ENCODE data around the gene NFAM1. TPM values are rescaled to one million over a fixed set of nuclear protein-coding genes. Genes with fewer than 3 reads are reported as not detected.

NFAM1 gene
- total and polyA plus RNA-seq, 5 donors = 1.0 to 4.9 (median 2.8) TPM

GRCh38 chr22:42376711-42377554, 55.3 kb downstream of the NFAM1 start:
- H3K27ac ChIP-seq (ENCODE audit: low read length) = no peak overlapping the region
- ATAC-seq = peak; percentile 84 to 90
- 29% methylated on average over 12 of the region's 12 CpGs for WGBS
- H3K27me3 ChIP-seq (ENCODE audit: control insufficient read depth, insufficient read depth) = no peaks in the 10 kb centered on the region
- H3K9me3 ChIP-seq (ENCODE audit: control insufficient read depth, low read length) = no peaks in the 10 kb centered on the region
- no peaks in the 10 kb centered on the region for H3K4me1 ChIP-seq (ENCODE audit: control insufficient read depth, insufficient read depth, low read length)
- no peak overlapping the region for H3K4me3 ChIP-seq (ENCODE audit: low read length)
- intact Hi-C loops (cut with DNase I) = no loop called here
- peak; percentile 86 to 92 (median 92) for DNase-seq

GRCh38 chr22:42375982-42376381, 56.2 kb downstream of the NFAM1 start:
- intact Hi-C loops (cut with DNase I) = no loop called here
- peak; percentile 56 to 68 for ATAC-seq
- no peaks in the 10 kb centered on the region for H3K4me1 ChIP-seq (ENCODE audit: control insufficient read depth, insufficient read depth, low read length)
- 72% methylated on average over 5 of the region's 5 CpGs for WGBS
- H3K27ac ChIP-seq (ENCODE audit: low read length) = no peak overlapping the region
- H3K27me3 ChIP-seq (ENCODE audit: control insufficient read depth, insufficient read depth) = no peaks in the 10 kb centered on the region
- H3K4me3 ChIP-seq (ENCODE audit: low read length) = no peak overlapping the region
- H3K9me3 ChIP-seq (ENCODE audit: control insufficient read depth, low read length) = no peaks in the 10 kb centered on the region
- DNase-seq = peak in 2 of 3 donors; percentile 59 to 80

GRCh38 chr22:42372976-42373375, 59.2 kb downstream of the NFAM1 start:
- DNase-seq = no peak
- H3K27ac ChIP-seq (ENCODE audit: low read length) = no peak overlapping the region
- intact Hi-C loops (cut with DNase I) = no loop called here
- no peaks in the 10 kb centered on the region for H3K4me1 ChIP-seq (ENCODE audit: control insufficient read depth, insufficient read depth, low read length)
- H3K27me3 ChIP-seq (ENCODE audit: control insufficient read depth, insufficient read depth) = no peaks in the 10 kb centered on the region
- 86% methylated on average over 7 of the region's 7 CpGs for WGBS
- no peak for ATAC-seq
- H3K4me3 ChIP-seq (ENCODE audit: low read length) = no peak overlapping the region
- H3K9me3 ChIP-seq (ENCODE audit: control insufficient read depth, low read length) = no peaks in the 10 kb centered on the region

- Histone ChIP-seq H3K9me3 (ENCODE audit: control insufficient read depth, low read length) (no peaks in the 10 kb centered on the region), H3K27ac (ENCODE audit: low read length) (no peak overlapping the region), H3K4me3 (ENCODE audit: low read length) (no peak overlapping the region), H3K27me3 (ENCODE audit: control insufficient read depth, insufficient read depth) (no peaks in the 10 kb centered on the region), H3K4me1 (ENCODE audit: control insufficient read depth, insufficient read depth, low read length) (no peaks in the 10 kb centered on the region)
- ATAC-seq (no peak), DNase-seq (no peak)
- intact Hi-C loops (cut with DNase I) = no loop called here
- 51% methylated on average over 3 of the region's 3 CpGs for WGBS
These were observed 60.7 kb downstream of the NFAM1 start for GRCh38 chr22:42371501-42371900.

- Histone ChIP-seq H3K4me3 (ENCODE audit: low read length) (no peak overlapping the region), H3K9me3 (ENCODE audit: control insufficient read depth, low read length) (no peaks in the 10 kb centered on the region), H3K27me3 (ENCODE audit: control insufficient read depth, insufficient read depth) (no peaks in the 10 kb centered on the region), H3K27ac (ENCODE audit: low read length) (no peak overlapping the region), H3K4me1 (ENCODE audit: control insufficient read depth, insufficient read depth, low read length) (no peaks in the 10 kb centered on the region)
- DNase-seq (peak in 1 of 3 donors; percentile 7), ATAC-seq (no peak)
- WGBS = 71% methylated on average over 4 of the region's 4 CpGs
- intact Hi-C loops (cut with DNase I) = no loop called here
These were observed 61.1 kb downstream of the NFAM1 start for GRCh38 chr22:42371099-42371498.

GRCh38 chr22:42369250-42370041, 62.8 kb downstream of the NFAM1 start:
- H3K27ac ChIP-seq (ENCODE audit: low read length) = peak overlapping the region; percentile 59
- intact Hi-C loops (cut with DNase I) = no loop called here
- WGBS = 6% methylated on average over 42 of the region's 42 CpGs
- no peaks in the 10 kb centered on the region for H3K4me1 ChIP-seq (ENCODE audit: control insufficient read depth, insufficient read depth, low read length)
- peak overlapping the region; percentile 37 for H3K4me3 ChIP-seq (ENCODE audit: low read length)
- H3K27me3 ChIP-seq (ENCODE audit: control insufficient read depth, insufficient read depth) = no peaks in the 10 kb centered on the region
- peak; percentile 93 to 97 (median 96) for DNase-seq
- H3K9me3 ChIP-seq (ENCODE audit: control insufficient read depth, low read length) = no peaks in the 10 kb centered on the region
- ATAC-seq = peak; percentile 97

GRCh38 chr22:42368379-42369249, 63.6 kb downstream of the NFAM1 start:
- intact Hi-C loops (cut with DNase I) = no loop called here
- peak in 2 of 3 donors; percentile 52 to 74 for DNase-seq
- ATAC-seq = peak in 1 of 2 donors; percentile 2
- 2% methylated on average over 86 of the region's 86 CpGs for WGBS
- no peak overlapping the region for H3K27ac ChIP-seq (ENCODE audit: low read length)
- H3K9me3 ChIP-seq (ENCODE audit: control insufficient read depth, low read length) = no peaks in the 10 kb centered on the region
- H3K27me3 ChIP-seq (ENCODE audit: control insufficient read depth, insufficient read depth) = no peaks in the 10 kb centered on the region
- peak overlapping the region; percentile 37 for H3K4me3 ChIP-seq (ENCODE audit: low read length)
- H3K4me1 ChIP-seq (ENCODE audit: control insufficient read depth, insufficient read depth, low read length) = no peaks in the 10 kb centered on the region

- peak overlapping the region; percentile 37 for H3K4me3 ChIP-seq (ENCODE audit: low read length)
- DNase-seq (peak; percentile 40 to 77 (median 76)), ATAC-seq (no peak)
- H3K27ac ChIP-seq (ENCODE audit: low read length) = no peak overlapping the region
- WGBS = 17% methylated on average over 11 of the region's 11 CpGs
- intact Hi-C loops (cut with DNase I) = no loop called here
- H3K27me3 ChIP-seq (ENCODE audit: control insufficient read depth, insufficient read depth) = no peaks in the 10 kb centered on the region
- H3K9me3 ChIP-seq (ENCODE audit: control insufficient read depth, low read length) = no peaks in the 10 kb centered on the region
- H3K4me1 ChIP-seq (ENCODE audit: control insufficient read depth, insufficient read depth, low read length) = no peaks in the 10 kb centered on the region
These were observed 64.2 kb downstream of the NFAM1 start for GRCh38 chr22:42367980-42368378.

- no peak overlapping the region for H3K4me3 ChIP-seq (ENCODE audit: low read length)
- no peaks in the 10 kb centered on the region for H3K9me3 ChIP-seq (ENCODE audit: control insufficient read depth, low read length)
- 67% methylated on average over 8 of the region's 8 CpGs for WGBS
- peak; percentile 44 to 80 (median 78) for DNase-seq
- intact Hi-C loops (cut with DNase I) = no loop called here
- no peaks in the 10 kb centered on the region for H3K4me1 ChIP-seq (ENCODE audit: control insufficient read depth, insufficient read depth, low read length)
- no peak for ATAC-seq
- no peaks in the 10 kb centered on the region for H3K27me3 ChIP-seq (ENCODE audit: control insufficient read depth, insufficient read depth)
- H3K27ac ChIP-seq (ENCODE audit: low read length) = no peak overlapping the region
These were observed 65.2 kb downstream of the NFAM1 start for GRCh38 chr22:42366806-42367581.

Data from right cardiac atrium (tissue), 5 donors.